Hepatocyte (in vitro differentiated cells): ENCODE results near the gene DNAAF8.

Source experiments
- CTCF ChIP-seq: fragments of 200-600 bp; sonication (generic); IDR thresholded peaks from 2 replicates; pipeline ENCODE4 v1.5.1; 2016; ENCODE audit warnings: antibody characterized with exemption, mild to moderate bottlenecking; ENCODE audit not compliant: poor library complexity
- EZH2phosphoT487 ChIP-seq: fragments of 200-600 bp; sonication (generic); IDR thresholded peaks from one replicate; pipeline ENCODE4 v1.6.1; 2018; ENCODE audit warnings: antibody characterized with exemption, mild to moderate bottlenecking, low read depth, moderate library complexity; ENCODE audit not compliant: unreplicated experiment, severe bottlenecking

GRCh38 chr16:4697848-4698291 lies 36.5 kb upstream of the DNAAF8 start:
- TF ChIP-seq CTCF (no peak), EZH2phosphoT487 (no peak)
